SU-DHL-6 (cell line): Measurements from ENCODE around the gene LARP6.

Experiments used
- H2AFZ ChIP-seq: fragments of 200-600 bp; sonication (generic); 2 replicates; pipeline ENCODE4 v1.6.1; 2014; ENCODE audit warnings: low read depth, mild to moderate bottlenecking, moderate library complexity, mixed read lengths, antibody characterized with exemption, low read length; ENCODE audit not compliant: severe bottlenecking
- H3F3A ChIP-seq: fragments of 200-600 bp; shearing (Covaris generic); 2 replicates; pipeline ENCODE4 v1.6.0; 2016; ENCODE audit warnings: antibody characterized with exemption, mild to moderate bottlenecking; ENCODE audit not compliant: insufficient read depth
- H3K27ac ChIP-seq: fragments of 200-600 bp; sonication (generic); 2 replicates; pipeline ENCODE4 v1.5.1; 2016; ENCODE audit warnings: low read depth, mild to moderate bottlenecking, low read length, moderate library complexity, mixed read lengths
- H3K27me3 ChIP-seq: fragments of 200-600 bp; sonication (generic), shearing (Covaris generic); 2 replicates; pipeline ENCODE4 v1.6.0; 2014; ENCODE audit warnings: mild to moderate bottlenecking, low read length
- H3K36me3 ChIP-seq: fragments of 200-600 bp; sonication (generic); 2 replicates; pipeline ENCODE4 v1.6.1; 2014; ENCODE audit warnings: mild to moderate bottlenecking, low read length, mixed read lengths
- H3K4me2 ChIP-seq: fragments of 300-600, 200-600 bp; shearing (Covaris generic), sonication (generic); 2 replicates; pipeline ENCODE4 v1.6.0; 2014; ENCODE audit warnings: low read length, low read depth, mild to moderate bottlenecking; ENCODE audit not compliant: poor library complexity, severe bottlenecking
- H3K4me3 ChIP-seq: fragments of 200-600 bp; sonication (generic); 2 replicates; pipeline ENCODE4 v1.5.1; 2014; ENCODE audit warnings: antibody characterized with exemption, low read length, mild to moderate bottlenecking, mixed read lengths; ENCODE audit not compliant: insufficient read depth, poor library complexity, severe bottlenecking
- H3K79me2 ChIP-seq: fragments of 200-600 bp; sonication (generic); 2 replicates; pipeline ENCODE4 v1.6.1; 2014; ENCODE audit warnings: mild to moderate bottlenecking, low read length, moderate library complexity; ENCODE audit not compliant: insufficient read depth
- H3K9ac ChIP-seq: fragments of 200-600 bp; sonication (generic); 2 replicates; pipeline ENCODE4 v1.7.0; 2014; ENCODE audit warnings: mild to moderate bottlenecking, low read length
- H3K9me2 ChIP-seq: fragments of 200-600 bp; sonication (generic); replicated peaks from 2 replicates; pipeline ENCODE4 v1.6.1; 2014; ENCODE audit warnings: low read length; ENCODE audit not compliant: insufficient read depth
- H3K9me3 ChIP-seq: fragments of 200-600 bp; sonication (generic); 2 replicates; pipeline ENCODE4 v1.6.1; 2014; ENCODE audit warnings: low read length, mixed read lengths; ENCODE audit not compliant: insufficient read depth
- H4K20me1 ChIP-seq: fragments of 200-600 bp; sonication (generic); 2 replicates; pipeline ENCODE4 v1.6.1; 2014; ENCODE audit warnings: low read depth, mild to moderate bottlenecking, antibody characterized with exemption, low read length, moderate library complexity, mixed read lengths
- CTCF ChIP-seq: fragments of 200-600 bp; sonication (generic); IDR thresholded peaks from one replicate; pipeline ENCODE4 v1.5.1; 2017; ENCODE audit warnings: antibody characterized with exemption, mild to moderate bottlenecking, low read length, moderate library complexity; ENCODE audit not compliant: insufficient read depth, poor library complexity, severe bottlenecking
- EZH2phosphoT487 ChIP-seq: fragments of 200-600 bp; sonication (generic), shearing (Covaris generic); conservative IDR thresholded peaks from 2 replicates; pipeline ENCODE4 v1.6.1; 2018; ENCODE audit warnings: mild to moderate bottlenecking, antibody characterized with exemption, low read length, moderate library complexity, mixed read lengths

Gene LARP6

DNA sequence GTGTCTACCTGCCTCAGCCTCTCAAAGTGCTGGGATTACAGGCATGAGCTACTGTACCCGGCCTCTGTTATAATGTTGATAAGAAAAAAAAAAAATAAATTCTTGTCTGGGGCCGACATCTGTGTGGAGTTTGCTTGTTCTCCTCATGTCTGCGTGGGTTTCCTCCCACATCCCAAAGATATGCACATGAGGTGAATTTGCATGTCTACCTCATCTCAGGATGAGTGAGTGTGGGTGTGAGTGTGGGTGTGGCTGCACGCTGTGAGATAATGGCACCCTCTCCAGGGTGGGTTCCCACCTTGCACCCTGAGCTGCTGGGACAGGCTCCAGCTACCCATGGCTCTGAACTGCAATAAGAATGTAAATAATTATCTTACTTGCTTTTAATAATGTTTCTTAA lies 64.7 kb downstream of the LARP6 start:
- no peaks in the 10 kb centered on the region for H3K79me2 ChIP-seq
- H3K27ac ChIP-seq, result no peak overlapping the region
- no peak for TF ChIP-seq CTCF
- TF ChIP-seq EZH2phosphoT487, result no peak
- no peaks in the 10 kb centered on the region for H3K36me3 ChIP-seq
- no peak overlapping the region for H3K4me2 ChIP-seq
- H3K9me2 ChIP-seq, result no peaks in the 10 kb centered on the region
- no peaks in the 10 kb centered on the region for H3K27me3 ChIP-seq
- H3K9me3 ChIP-seq, result no peaks in the 10 kb centered on the region
- H2AFZ ChIP-seq, result no peak overlapping the region
- no peaks in the 10 kb centered on the region for H4K20me1 ChIP-seq
- no peak overlapping the region for H3K9ac ChIP-seq
- no peak overlapping the region for H3K4me3 ChIP-seq
- no peaks in the 10 kb centered on the region for H3F3A ChIP-seq

- Histone ChIP-seq H2AFZ (no peak overlapping the region), H3K9ac (no peak overlapping the region), H3K9me3 (no peaks in the 10 kb centered on the region), H3K27me3 (no peaks in the 10 kb centered on the region), H3K79me2 (no peaks in the 10 kb centered on the region), H3K4me2 (no peak overlapping the region), H4K20me1 (no peaks in the 10 kb centered on the region), H3K27ac (no peak overlapping the region), H3K4me3 (no peak overlapping the region), H3K36me3 (no peaks in the 10 kb centered on the region), H3K9me2 (no peaks in the 10 kb centered on the region), H3F3A (no peaks in the 10 kb centered on the region)
- no peak for TF ChIP-seq CTCF
- no peak for TF ChIP-seq EZH2phosphoT487
These were observed 65.6 kb downstream of the LARP6 start for GRCh38 chr15:70788114-70789049.

DNA sequence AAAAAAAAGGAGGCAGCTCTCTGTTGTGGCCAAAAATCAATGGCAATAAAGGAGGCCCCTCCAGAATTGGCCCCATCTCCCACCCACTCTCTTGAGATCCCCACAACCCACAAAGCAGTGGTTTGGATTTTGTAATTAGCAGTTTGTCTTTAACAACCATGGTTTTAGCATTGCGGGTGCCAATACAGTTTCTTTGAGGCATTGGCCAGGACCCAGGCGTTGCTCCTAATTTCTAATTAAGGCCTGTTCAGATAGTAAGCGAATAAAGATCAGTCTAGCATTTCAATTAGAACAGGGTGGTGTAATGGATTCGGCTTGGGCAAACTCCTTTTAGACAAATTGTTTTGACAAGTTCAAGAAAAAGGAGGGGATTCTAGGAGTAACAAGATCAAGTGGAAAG lies 67.0 kb downstream of the LARP6 start:
- no peaks in the 10 kb centered on the region for H3K36me3 ChIP-seq
- no peak overlapping the region for H3K4me3 ChIP-seq
- H3K27ac ChIP-seq, result no peak overlapping the region
- TF ChIP-seq EZH2phosphoT487 (no peak), CTCF (no peak)
- H3K27me3 ChIP-seq, result no peaks in the 10 kb centered on the region
- H3K79me2 ChIP-seq, result no peaks in the 10 kb centered on the region
- H3K4me2 ChIP-seq, result no peak overlapping the region
- H4K20me1 ChIP-seq, result no peaks in the 10 kb centered on the region
- no peak overlapping the region for H2AFZ ChIP-seq
- H3K9ac ChIP-seq, result no peak overlapping the region
- no peaks in the 10 kb centered on the region for H3K9me2 ChIP-seq
- no peaks in the 10 kb centered on the region for H3F3A ChIP-seq
- no peaks in the 10 kb centered on the region for H3K9me3 ChIP-seq
